A673 (cell line): Measurements from ENCODE around the gene C2CD4B. TPM values are rescaled to one million over a fixed set of nuclear protein-coding genes. Genes with fewer than 3 reads are reported as not detected.

Experiments
- BruUV-seq: library from RNA; stranded (reverse); fragments of 400-500 nt; replicated peaks from 2 replicates; lab custom pipeline; 2021; lab: Mats Ljungman, UMichigan
- CTCF ChIA-PET: fragments of 300-600 bp; sonication (Branson Sonifier 250); formaldehyde crosslinking; loops from one replicate; lab custom pipeline; 2022; ENCODE audit warnings: antibody characterized with exemption; lab: Charles Lee
- POLR2A ChIA-PET: fragments of 300-600 bp; sonication (Branson Sonifier 250); formaldehyde crosslinking; loops from one replicate; lab custom pipeline; 2022; ENCODE audit warnings: antibody characterized with exemption; ENCODE audit not compliant: low non-redundant PET; lab: Charles Lee
- DNase-seq: peaks from one replicate; pipeline ENCODE4 v3.0.0-alpha.2; 2015; ENCODE audit warnings: low spot score
- H3K27ac ChIP-seq: fragments of 200-600 bp; sonication (generic); 2 replicates; pipeline ENCODE4 v1.5.1; 2016; ENCODE audit warnings: mixed run types, low read depth, mild to moderate bottlenecking, mixed read lengths, antibody characterized with exemption, low read length; ENCODE audit not compliant: poor library complexity, severe bottlenecking
- H3K27me3 ChIP-seq: fragments of 200-600 bp; sonication (generic); replicated peaks from 2 replicates; pipeline ENCODE4 v1.6.1; 2017; ENCODE audit warnings: mixed run types, low read depth, mild to moderate bottlenecking, mixed read lengths, antibody characterized with exemption, low read length; ENCODE audit not compliant: insufficient read depth, poor library complexity
- H3K36me3 ChIP-seq: fragments of 200-600 bp; sonication (generic); 2 replicates; pipeline ENCODE4 v1.6.1; 2016; ENCODE audit warnings: mixed run types, mild to moderate bottlenecking, mixed read lengths, antibody characterized with exemption, low read length; ENCODE audit not compliant: insufficient read depth, poor library complexity, severe bottlenecking
- H3K4me1 ChIP-seq: fragments of 200-600 bp; sonication (generic); 2 replicates; pipeline ENCODE4 v1.6.1; 2017; ENCODE audit warnings: mixed run types, mild to moderate bottlenecking, mixed read lengths, antibody characterized with exemption, low read length; ENCODE audit not compliant: insufficient read depth, poor library complexity, severe bottlenecking
- H3K4me3 ChIP-seq: fragments of 200-600 bp; sonication (generic); 2 replicates; pipeline ENCODE4 v1.5.1; 2016; ENCODE audit warnings: low read depth, mixed run types, mild to moderate bottlenecking, mixed read lengths, low read length; ENCODE audit not compliant: poor library complexity, severe bottlenecking
- H3K9me3 ChIP-seq: fragments of 200-600 bp; sonication (generic); 2 replicates; pipeline ENCODE4 v1.6.1; 2016; ENCODE audit warnings: mixed run types, low read depth, mild to moderate bottlenecking, mixed read lengths, antibody characterized with exemption, low read length; ENCODE audit not compliant: poor library complexity, severe bottlenecking
- CTCF ChIP-seq: fragments of 300-800, 200-600 bp; sonication (generic); conservative IDR thresholded peaks from 2 replicates; pipeline ENCODE4 v1.5.1; 2017; ENCODE audit warnings: low read depth, mild to moderate bottlenecking, antibody characterized with exemption, low read length, moderate library complexity, mixed read lengths
- EZH2 ChIP-seq: fragments of 200-600 bp; sonication (generic); IDR thresholded peaks from 2 replicates; pipeline ENCODE4 v1.6.1; 2017; ENCODE audit warnings: borderline replicate concordance, low read depth, mild to moderate bottlenecking, mixed read lengths, antibody characterized with exemption, low read length; ENCODE audit not compliant: poor library complexity, severe bottlenecking
- intact Hi-C: fragments of 100-400 bp; cut with micrococcal nuclease; formaldehyde crosslinking; loops from one replicate; pipeline ENCODE4 v1.10.0; 2022; ENCODE audit not compliant: unreplicated experiment
- total RNA-seq: library from RNA; stranded (reverse); gene quantifications from 2 replicates; pipeline ENCODE4 v1.2.3, GENCODE V29; 2021

C2CD4B gene
- total RNA-seq, 1 experiment from 2014 or later = 0.54 TPM

- Histone ChIP-seq H3K27ac (no peak overlapping the region), H3K27me3 (no peaks in the 10 kb centered on the region), H3K4me1 (peaks cover 13% of the 10 kb centered on the region), H3K9me3 (no peaks in the 10 kb centered on the region), H3K36me3 (no peaks in the 10 kb centered on the region), H3K4me3 (no peak overlapping the region)
- TF ChIP-seq CTCF (no peak), EZH2 (no peak)
- DNase-seq = no peak
- intact Hi-C loops = no loop called here
- no TSS peak for BruUV-seq
- POLR2A ChIA-PET = no interaction called here
- CTCF ChIA-PET = no interaction called here
Observed at GRCh38 chr15:62147149-62147548, 17.9 kb downstream of the C2CD4B start.

DNA sequence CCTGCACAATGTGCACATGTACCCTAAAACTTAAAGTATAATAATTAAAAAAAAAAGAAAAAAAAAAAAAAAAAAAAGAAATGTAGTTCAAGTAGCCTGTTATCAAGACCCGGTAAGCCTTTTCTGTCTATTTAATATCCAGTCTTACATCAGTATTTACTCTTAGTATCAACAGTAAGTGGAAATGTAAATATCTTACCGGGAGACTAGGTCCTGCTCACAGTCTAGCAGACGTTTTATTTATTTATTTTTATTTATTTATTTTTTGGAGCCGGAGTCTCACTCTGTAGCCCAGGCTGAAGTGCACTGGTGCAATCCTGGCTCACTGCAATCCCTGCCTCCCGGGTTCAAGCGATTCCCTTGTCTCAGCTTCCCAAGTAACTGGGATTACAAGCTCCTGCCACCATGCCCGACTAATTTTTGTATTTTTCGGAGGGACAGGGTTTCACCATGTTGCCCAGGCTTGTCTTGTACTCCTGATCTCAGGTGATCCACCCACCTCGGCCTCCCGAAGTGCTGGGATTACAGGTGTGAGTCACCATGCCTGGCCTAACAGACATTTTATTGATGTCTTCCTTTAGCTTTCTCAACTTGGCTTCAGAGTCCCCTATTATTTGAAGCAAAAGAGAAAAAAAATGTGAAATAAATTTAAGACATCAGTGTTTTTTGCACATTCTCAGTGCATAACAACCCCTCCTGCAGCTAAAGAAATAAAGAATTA lies 19.9 kb downstream of the C2CD4B start:
- no peak for DNase-seq
- BruUV-seq = no TSS peak
- Histone ChIP-seq H3K4me1 (peaks cover 11% of the 10 kb centered on the region), H3K36me3 (no peaks in the 10 kb centered on the region), H3K4me3 (no peak overlapping the region), H3K27ac (no peak overlapping the region), H3K9me3 (no peaks in the 10 kb centered on the region), H3K27me3 (no peaks in the 10 kb centered on the region)
- POLR2A ChIA-PET = no interaction called here
- intact Hi-C loops = no loop called here
- CTCF ChIA-PET = no interaction called here
- no peak for TF ChIP-seq CTCF
- TF ChIP-seq EZH2 = no peak

DNA sequence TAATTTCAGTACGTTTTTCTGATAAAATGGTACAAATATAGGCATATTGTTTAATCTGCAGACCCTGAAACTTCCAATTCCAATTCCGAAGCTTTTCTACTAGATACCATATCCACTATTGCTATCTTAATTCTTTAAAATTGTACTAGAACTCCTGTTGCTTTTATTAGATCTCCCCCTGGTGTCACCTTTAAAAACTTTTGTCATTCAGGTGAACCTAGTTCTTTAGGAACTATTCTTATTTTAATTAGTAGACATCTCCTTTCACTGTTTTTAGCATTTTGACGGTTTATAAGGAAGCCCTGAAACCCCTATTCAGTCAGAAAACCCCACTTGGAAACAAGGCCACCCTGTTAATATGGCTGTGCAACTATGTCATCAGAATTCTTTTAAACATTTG lies 22.3 kb downstream of the C2CD4B start:
- no peaks in the 10 kb centered on the region for H3K36me3 ChIP-seq
- CTCF ChIA-PET = no interaction called here
- TF ChIP-seq EZH2 (no peak), CTCF (no peak)
- H3K4me3 ChIP-seq = no peak overlapping the region
- no peak overlapping the region for H3K27ac ChIP-seq
- no peak for DNase-seq
- POLR2A ChIA-PET = no interaction called here
- peaks cover 8% of the 10 kb centered on the region for H3K4me1 ChIP-seq
- no peaks in the 10 kb centered on the region for H3K27me3 ChIP-seq
- no peaks in the 10 kb centered on the region for H3K9me3 ChIP-seq
- no TSS peak for BruUV-seq
- intact Hi-C loops = no loop called here
